Left hindlimb (tissue), 1 donor: ENCODE measurements around the gene CACNA1G.

ENCODE experiments used
- DNase-seq: peaks from one replicate; pipeline ENCODE4 v3.0.0-alpha.2; 2018

The CACNA1G gene

GRCh38 chr17:50534222-50534978 lies 26.1 kb upstream of the CACNA1G start:
- DNase-seq, result no peak

- DNase-seq, result no peak
Observed at GRCh38 chr17:50534979-50535326, 25.6 kb upstream of the CACNA1G start.

GRCh38 chr17:50535407-50535806 lies 25.1 kb upstream of the CACNA1G start:
- DNase-seq, result no peak

GRCh38 chr17:50536683-50537646 lies 23.6 kb upstream of the CACNA1G start:
- no peak for DNase-seq

GRCh38 chr17:50537721-50538548 lies 22.6 kb upstream of the CACNA1G start:
- no peak for DNase-seq

GRCh38 chr17:50538549-50539410 lies 21.7 kb upstream of the CACNA1G start:
- no peak for DNase-seq

GRCh38 chr17:50539762-50540559 lies 20.6 kb upstream of the CACNA1G start:
- DNase-seq, result no peak

- no peak for DNase-seq
Observed at GRCh38 chr17:50540560-50541401, 19.7 kb upstream of the CACNA1G start.

GRCh38 chr17:50541402-50541715 lies 19.2 kb upstream of the CACNA1G start:
- no peak for DNase-seq

- DNase-seq, result peak; percentile 91
Observed at GRCh38 chr17:50541716-50542688, 18.5 kb upstream of the CACNA1G start.

- no peak for DNase-seq
Observed at GRCh38 chr17:50542795-50543774, 17.4 kb upstream of the CACNA1G start.

GRCh38 chr17:50544516-50544915 lies 16.0 kb upstream of the CACNA1G start:
- no peak for DNase-seq

GRCh38 chr17:50545311-50545710 lies 15.2 kb upstream of the CACNA1G start:
- DNase-seq, result no peak

GRCh38 chr17:50546701-50547034 lies 13.8 kb upstream of the CACNA1G start:
- no peak for DNase-seq

GRCh38 chr17:50547035-50547735 lies 13.3 kb upstream of the CACNA1G start, which contains the start of gene SPATA20:
Gene SPATA20, plus strand, starts transcription at chr17:50547174. Its CDS starts 35 bp downstream, at chr17:50547209.
- peak; percentile 93 for DNase-seq

- DNase-seq, result no peak
Observed at GRCh38 chr17:50547736-50548083, 12.8 kb upstream of the CACNA1G start.

- no peak for DNase-seq
Observed at GRCh38 chr17:50548831-50549230, 11.7 kb upstream of the CACNA1G start.
